ENCODE measurements around the gene NTF3. TPM values are rescaled to one million over a fixed set of nuclear protein-coding genes. Genes with fewer than 3 reads are reported as not detected.

The NTF3 gene
- total and polyA plus RNA-seq, 2 of the 8 experiments (the other 6 are each of a cell fraction or from before 2014, with no cell fraction given), result 1.4 to 2.3 TPM

GRCh38 chr12:5498806-5499205, 66.9 kb downstream of the NTF3 start (continued):
- TF ChIP-seq CTCF (IDR thresholded peaks at IDR 0.05; ENCODE audit: control extremely low read depth in 1 of 3, insufficient read depth in 1 of 3, low read depth in 1 of 3, low read length in 3 of 3), result no peak
- TF ChIP-seq JUND (IDR thresholded peaks at IDR 0.05; ENCODE audit: low read length), result no peak
- no peak for TF ChIP-seq TAF1 (IDR thresholded peaks at IDR 0.05; ENCODE audit: low read depth, low read length)
- no peak for TF ChIP-seq SRF (IDR thresholded peaks at IDR 0.05; ENCODE audit: low read depth, low read length)
- no peak for TF ChIP-seq CHD2 (IDR thresholded peaks at IDR 0.05; ENCODE audit: low read length)
